ENCODE data around the gene NDUFB10. TPM values are rescaled to one million over a fixed set of nuclear protein-coding genes. Genes with fewer than 3 reads are reported as not detected.
"Not testable (repeated sequence)": the region's sequence is repeated elsewhere in the genome, so short reads cannot be mapped to it uniquely, and the experiment has no call there.

The NDUFB10 gene
- total RNA-seq, 4 donors from 2014 or later, result 249 to 381 (median 295) TPM

GRCh38 chr16:1950559-1950958 is 8.8 kb upstream of the NDUFB10 start:
- no peak overlapping the region for H3K27ac ChIP-seq (replicated peaks in 1 of 4)
- intact Hi-C loops (cut with DNase I), result no loop called here
- WGBS, result 80% methylated on average over 1 of the region's 19 CpGs
- no peaks in the 10 kb centered on the region for H3K9me3 ChIP-seq
- no peak for DNase-seq (ENCODE audit: extremely low spot score)
- H3K4me1 ChIP-seq, result no peaks in the 10 kb centered on the region
- H3K27me3 ChIP-seq, result no peaks in the 10 kb centered on the region
- no peaks in the 10 kb centered on the region for H3K36me3 ChIP-seq
- no peak overlapping the region for H3K4me3 ChIP-seq
- TF ChIP-seq POLR2AphosphoS5 (IDR thresholded peaks at IDR 0.05), result no peak
- no peak for TF ChIP-seq EP300 (IDR thresholded peaks at IDR 0.05)
- TF ChIP-seq, protein P1, sequence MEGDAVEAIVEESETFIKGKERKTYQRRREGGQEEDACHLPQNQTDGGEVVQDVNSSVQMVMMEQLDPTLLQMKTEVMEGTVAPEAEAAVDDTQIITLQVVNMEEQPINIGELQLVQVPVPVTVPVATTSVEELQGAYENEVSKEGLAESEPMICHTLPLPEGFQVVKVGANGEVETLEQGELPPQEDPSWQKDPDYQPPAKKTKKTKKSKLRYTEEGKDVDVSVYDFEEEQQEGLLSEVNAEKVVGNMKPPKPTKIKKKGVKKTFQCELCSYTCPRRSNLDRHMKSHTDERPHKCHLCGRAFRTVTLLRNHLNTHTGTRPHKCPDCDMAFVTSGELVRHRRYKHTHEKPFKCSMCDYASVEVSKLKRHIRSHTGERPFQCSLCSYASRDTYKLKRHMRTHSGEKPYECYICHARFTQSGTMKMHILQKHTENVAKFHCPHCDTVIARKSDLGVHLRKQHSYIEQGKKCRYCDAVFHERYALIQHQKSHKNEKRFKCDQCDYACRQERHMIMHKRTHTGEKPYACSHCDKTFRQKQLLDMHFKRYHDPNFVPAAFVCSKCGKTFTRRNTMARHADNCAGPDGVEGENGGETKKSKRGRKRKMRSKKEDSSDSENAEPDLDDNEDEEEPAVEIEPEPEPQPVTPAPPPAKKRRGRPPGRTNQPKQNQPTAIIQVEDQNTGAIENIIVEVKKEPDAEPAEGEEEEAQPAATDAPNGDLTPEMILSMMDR (IDR thresholded peaks at IDR 0.05), result no peak

DNA sequence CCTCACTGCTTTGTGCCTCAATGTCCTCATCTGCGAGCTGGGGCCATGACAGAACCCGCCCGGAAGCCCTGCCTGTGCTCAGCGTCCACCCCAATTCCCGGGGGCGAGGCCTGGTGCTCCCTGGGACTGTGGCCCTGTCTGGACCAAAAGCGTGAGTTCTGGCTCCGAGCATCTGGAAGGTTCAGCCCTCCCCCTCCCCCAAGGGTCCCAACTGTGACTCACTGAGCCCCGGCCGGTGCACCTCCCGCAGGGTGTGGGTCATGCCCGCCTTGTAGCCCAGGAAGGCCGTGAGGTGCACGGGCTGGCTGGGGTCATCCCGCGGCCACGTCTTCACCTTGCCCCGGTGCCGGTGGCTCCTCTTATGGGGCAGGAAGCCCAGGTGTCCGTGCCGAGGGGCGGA is 5.6 kb upstream of the NDUFB10 start:
- intact Hi-C loops (cut with DNase I), result no loop called here
- Histone ChIP-seq H3K9me3 (no peaks in the 10 kb centered on the region), H3K4me1 (peaks cover under 1 to 7% (median 2%) of the 10 kb centered on the region in 4 donors), H3K4me3 (no peak overlapping the region), H3K27ac (replicated peaks in 1 of 4) (no peak overlapping the region), H3K36me3 (no peaks in the 10 kb centered on the region), H3K27me3 (no peaks in the 10 kb centered on the region)
- 84% methylated on average over 10 of the region's 22 CpGs for WGBS
- no peak for DNase-seq (ENCODE audit: extremely low spot score)
- no peak for TF ChIP-seq POLR2AphosphoS5 (IDR thresholded peaks at IDR 0.05)
- TF ChIP-seq EP300 (IDR thresholded peaks at IDR 0.05), result no peak
- TF ChIP-seq POLR2A (IDR thresholded peaks at IDR 0.05; ENCODE audit: low read depth), result no peak
- TF ChIP-seq, protein P1 (IDR thresholded peaks at IDR 0.05), result no peak

GRCh38 chr16:1957434-1958142 is 1.8 kb upstream of the NDUFB10 start:
- H3K27me3 ChIP-seq; DNase-seq (ENCODE audit: extremely low spot score); H3K4me3 ChIP-seq; H3K9me3 ChIP-seq; intact Hi-C loops (cut with DNase I); H3K27ac ChIP-seq (replicated peaks in 1 of 4): not testable (repeated sequence)
- Histone ChIP-seq H3K36me3 (peaks cover 15 to 20% (median 18%) of the 10 kb centered on the region in 4 donors), H3K4me1 (peaks cover 22 to 33% (median 24%) of the 10 kb centered on the region in 4 donors)
- 89% methylated on average over 15 of the region's 22 CpGs for WGBS

GRCh38 chr16:1958143-1958491 is 1.2 kb upstream of the NDUFB10 start:
- intact Hi-C loops (cut with DNase I); H3K27ac ChIP-seq (replicated peaks in 1 of 4); DNase-seq (ENCODE audit: extremely low spot score); H3K9me3 ChIP-seq; H3K4me3 ChIP-seq; H3K27me3 ChIP-seq: not testable (repeated sequence)
- Histone ChIP-seq H3K4me1 (peaks cover 27 to 39% (median 28%) of the 10 kb centered on the region in 4 donors), H3K36me3 (peaks cover 21 to 25% (median 23%) of the 10 kb centered on the region in 4 donors)
- no CpG with 5 or more reads among the region's 30 CpGs for WGBS

- WGBS, result 23% methylated on average over 9 of the region's 14 CpGs
- peak overlapping the region; percentile 69 to 86 (median 79) for H3K4me3 ChIP-seq
- peaks cover 33 to 45% (median 35%) of the 10 kb centered on the region in 4 donors for H3K4me1 ChIP-seq
- no peaks in the 10 kb centered on the region for H3K27me3 ChIP-seq
- no peak for TF ChIP-seq POLR2A (IDR thresholded peaks at IDR 0.05; ENCODE audit: low read depth)
- TF ChIP-seq, protein P1 (IDR thresholded peaks at IDR 0.05), result no peak
- no peak for TF ChIP-seq POLR2AphosphoS5 (IDR thresholded peaks at IDR 0.05)
- TF ChIP-seq EP300 (IDR thresholded peaks at IDR 0.05), result no peak
- no peak for DNase-seq (ENCODE audit: extremely low spot score)
- peaks cover 25 to 32% (median 26%) of the 10 kb centered on the region in 4 donors for H3K36me3 ChIP-seq
- H3K27ac ChIP-seq (replicated peaks in 1 of 4), result peak overlapping the region; percentile 86 to 92 (median 88)
- H3K9me3 ChIP-seq, result no peaks in the 10 kb centered on the region
- intact Hi-C loops (cut with DNase I), result no loop called here
Observed at GRCh38 chr16:1958715-1959268, 546 bp upstream of the NDUFB10 start.

All from esophagus muscularis mucosa (tissue), 4 donors.